ENCODE data around the gene LRP1B.

Gene LRP1B

DNA sequence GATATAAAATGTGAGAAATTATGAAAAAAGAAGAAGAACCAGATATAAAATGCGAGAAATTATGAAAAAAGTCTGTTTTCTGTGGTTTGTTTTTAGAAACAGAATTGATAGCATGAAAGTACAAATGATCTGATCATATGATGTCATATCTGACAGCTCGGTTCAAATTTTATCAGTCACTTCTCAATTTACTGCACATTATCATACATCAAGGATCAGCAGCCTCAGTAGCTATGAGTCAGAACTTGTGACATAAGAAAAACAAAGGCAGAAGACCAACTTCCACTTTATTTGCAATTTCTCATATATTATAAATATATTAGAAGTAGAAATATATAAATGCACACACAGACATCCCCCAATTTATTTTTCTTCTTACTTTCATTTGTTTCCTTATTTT is 634.0 kb downstream of the LRP1B start:
- TF ChIP-seq, protein P1, sequence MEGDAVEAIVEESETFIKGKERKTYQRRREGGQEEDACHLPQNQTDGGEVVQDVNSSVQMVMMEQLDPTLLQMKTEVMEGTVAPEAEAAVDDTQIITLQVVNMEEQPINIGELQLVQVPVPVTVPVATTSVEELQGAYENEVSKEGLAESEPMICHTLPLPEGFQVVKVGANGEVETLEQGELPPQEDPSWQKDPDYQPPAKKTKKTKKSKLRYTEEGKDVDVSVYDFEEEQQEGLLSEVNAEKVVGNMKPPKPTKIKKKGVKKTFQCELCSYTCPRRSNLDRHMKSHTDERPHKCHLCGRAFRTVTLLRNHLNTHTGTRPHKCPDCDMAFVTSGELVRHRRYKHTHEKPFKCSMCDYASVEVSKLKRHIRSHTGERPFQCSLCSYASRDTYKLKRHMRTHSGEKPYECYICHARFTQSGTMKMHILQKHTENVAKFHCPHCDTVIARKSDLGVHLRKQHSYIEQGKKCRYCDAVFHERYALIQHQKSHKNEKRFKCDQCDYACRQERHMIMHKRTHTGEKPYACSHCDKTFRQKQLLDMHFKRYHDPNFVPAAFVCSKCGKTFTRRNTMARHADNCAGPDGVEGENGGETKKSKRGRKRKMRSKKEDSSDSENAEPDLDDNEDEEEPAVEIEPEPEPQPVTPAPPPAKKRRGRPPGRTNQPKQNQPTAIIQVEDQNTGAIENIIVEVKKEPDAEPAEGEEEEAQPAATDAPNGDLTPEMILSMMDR (IDR thresholded peaks at IDR 0.05; ENCODE audit: low read depth, low read length) = no peak
- DNase-seq (ENCODE audit: extremely low read depth, low read depth) = no peak

DNA sequence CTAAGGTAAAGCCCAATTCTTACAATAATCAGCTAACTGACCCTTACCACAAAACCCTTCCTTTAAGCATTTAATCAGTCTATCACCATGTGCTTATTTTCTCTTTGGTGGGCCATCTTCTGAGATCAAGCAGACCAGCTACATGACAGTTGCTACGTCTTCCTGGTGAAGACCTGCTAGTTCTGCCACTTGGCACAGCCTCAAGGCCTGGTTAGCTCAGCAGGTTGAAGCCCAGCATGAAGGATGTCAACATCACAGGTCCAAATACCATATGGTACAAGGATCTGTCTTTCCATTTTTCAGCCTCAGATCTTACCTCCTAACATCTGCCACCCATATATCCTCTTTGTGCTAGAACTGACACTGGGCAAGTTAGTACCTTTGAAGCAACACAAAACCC is 636.9 kb downstream of the LRP1B start:
- TF ChIP-seq, protein P1 (IDR thresholded peaks at IDR 0.05; ENCODE audit: low read depth, low read length) = no peak
- DNase-seq (ENCODE audit: extremely low read depth, low read depth) = no peak

DNA sequence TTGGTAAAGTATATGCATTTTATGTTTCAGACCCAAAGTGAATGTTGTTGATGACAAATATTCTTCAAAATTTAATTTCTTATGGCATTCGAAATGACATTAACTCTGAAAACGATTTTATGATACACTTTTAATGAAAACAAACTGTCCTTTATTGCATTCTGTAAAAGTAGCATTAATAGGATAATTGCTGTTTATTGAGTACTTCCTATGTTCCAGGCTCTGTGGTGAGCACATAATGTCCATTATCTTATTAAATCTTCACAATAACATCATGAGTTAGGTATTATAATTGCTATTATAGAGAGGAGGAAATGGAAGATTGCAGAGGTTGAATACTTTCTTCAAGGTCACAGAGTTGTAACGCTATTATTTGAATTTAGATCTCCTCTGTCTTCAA is 638.0 kb downstream of the LRP1B start:
- DNase-seq (ENCODE audit: extremely low read depth, low read depth) = no peak
- TF ChIP-seq, protein P1 (IDR thresholded peaks at IDR 0.05; ENCODE audit: low read depth, low read length) = no peak

DNA sequence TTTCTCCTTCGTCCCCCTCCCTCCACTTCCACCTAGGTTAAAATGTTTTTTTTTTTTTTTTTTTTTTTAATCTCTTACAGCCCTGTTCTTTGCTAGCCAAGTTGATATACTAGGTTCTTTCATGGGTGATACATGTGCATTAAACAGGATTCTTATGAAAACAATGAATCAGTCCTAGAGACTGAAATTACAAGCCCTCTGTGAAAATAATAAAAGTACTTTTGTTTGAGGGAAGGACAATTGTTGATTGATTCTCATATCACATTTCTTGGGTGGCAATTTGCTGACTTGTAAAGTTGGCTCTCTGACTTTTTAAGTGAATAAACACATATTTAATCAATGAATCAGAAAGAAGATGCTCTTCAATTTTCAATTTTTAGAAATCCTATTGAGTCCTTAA is 639.9 kb downstream of the LRP1B start:
- no peak for DNase-seq (ENCODE audit: extremely low read depth, low read depth)
- TF ChIP-seq, protein P1 (IDR thresholded peaks at IDR 0.05; ENCODE audit: low read depth, low read length) = no peak

DNA sequence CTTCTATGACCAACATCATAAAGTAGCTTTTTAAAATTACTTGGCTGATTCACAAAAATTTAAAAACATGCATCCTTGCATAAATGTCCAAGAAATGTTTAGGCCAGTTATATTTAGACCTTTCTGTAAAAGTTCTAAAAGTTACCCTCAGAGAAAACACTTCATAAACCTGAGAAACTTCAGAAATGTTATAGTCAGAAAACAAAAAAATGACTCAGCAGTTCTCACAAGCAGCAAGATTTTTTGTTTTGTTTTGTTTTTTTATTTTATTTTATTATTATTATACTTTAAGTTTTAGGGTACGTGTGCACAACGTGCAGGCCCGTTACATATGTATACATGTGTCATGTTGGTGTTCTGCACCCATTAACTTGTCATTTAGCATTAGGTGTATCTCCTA is 648.1 kb downstream of the LRP1B start:
- no peak for DNase-seq (ENCODE audit: extremely low read depth, low read depth)
- TF ChIP-seq, protein P1 (IDR thresholded peaks at IDR 0.05; ENCODE audit: low read depth, low read length) = no peak

DNA sequence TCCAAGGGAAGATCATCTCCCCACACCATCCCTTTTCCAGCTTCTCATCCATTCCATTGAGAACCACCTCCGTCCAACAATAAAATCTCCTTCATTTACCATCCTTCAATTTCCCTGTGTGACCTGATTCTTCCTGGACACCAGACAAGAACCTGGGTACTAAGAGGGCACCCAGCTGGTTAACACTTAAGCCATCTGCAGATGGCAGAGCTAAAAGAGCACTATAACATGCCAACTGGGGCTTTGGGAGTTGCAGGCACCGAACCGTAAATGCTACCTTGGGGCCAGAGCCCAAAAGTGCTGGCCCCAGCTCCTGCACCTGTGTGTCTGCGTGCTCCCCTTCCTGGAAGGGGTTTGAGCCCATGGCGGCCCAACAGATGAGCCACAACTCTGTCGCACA is 655.0 kb downstream of the LRP1B start:
- TF ChIP-seq, protein P1 (IDR thresholded peaks at IDR 0.05; ENCODE audit: low read depth, low read length) = no peak

DNA sequence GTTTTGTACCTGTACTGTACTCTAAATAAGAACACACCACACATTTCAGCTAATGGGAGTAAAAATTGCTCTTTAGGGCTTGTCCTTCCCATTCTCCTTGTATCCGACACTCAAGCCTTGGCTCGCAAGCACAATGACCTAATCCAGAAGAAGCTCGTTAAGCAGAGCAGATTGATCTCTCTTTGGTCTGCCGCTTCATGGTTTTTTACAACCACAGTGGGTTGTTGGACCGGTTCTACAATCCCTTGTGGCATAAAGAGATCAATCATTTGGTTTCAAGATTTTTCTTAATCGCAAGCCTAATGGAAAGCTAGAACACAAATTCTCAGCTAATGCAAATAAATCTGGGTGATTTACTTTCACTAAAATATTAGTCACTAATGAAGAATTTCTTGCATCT is 662.1 kb downstream of the LRP1B start:
- DNase-seq (ENCODE audit: extremely low read depth, low read depth) = no peak
- TF ChIP-seq, protein P1 (IDR thresholded peaks at IDR 0.05; ENCODE audit: low read depth, low read length) = no peak

More for the DNA sequence above, 655.0 kb downstream of the LRP1B start:
- DNase-seq (ENCODE audit: extremely low read depth, low read depth) = no peak

All from AG09319 (cell line).